SU-DHL-6 (cell line): ENCODE data around the gene CERT1.

Experiments
- H2AFZ ChIP-seq: fragments of 200-600 bp; sonication (generic); 2 replicates; pipeline ENCODE4 v1.6.1; 2014; ENCODE audit warnings: low read depth, mild to moderate bottlenecking, moderate library complexity, mixed read lengths, antibody characterized with exemption, low read length; ENCODE audit not compliant: severe bottlenecking
- H3F3A ChIP-seq: fragments of 200-600 bp; shearing (Covaris generic); 2 replicates; pipeline ENCODE4 v1.6.0; 2016; ENCODE audit warnings: antibody characterized with exemption, mild to moderate bottlenecking; ENCODE audit not compliant: insufficient read depth
- H3K27ac ChIP-seq: fragments of 200-600 bp; sonication (generic); 2 replicates; pipeline ENCODE4 v1.5.1; 2016; ENCODE audit warnings: low read depth, mild to moderate bottlenecking, low read length, moderate library complexity, mixed read lengths
- H3K27me3 ChIP-seq: fragments of 200-600 bp; sonication (generic), shearing (Covaris generic); 2 replicates; pipeline ENCODE4 v1.6.0; 2014; ENCODE audit warnings: mild to moderate bottlenecking, low read length
- H3K36me3 ChIP-seq: fragments of 200-600 bp; sonication (generic); 2 replicates; pipeline ENCODE4 v1.6.1; 2014; ENCODE audit warnings: mild to moderate bottlenecking, low read length, mixed read lengths
- H3K4me2 ChIP-seq: fragments of 300-600, 200-600 bp; shearing (Covaris generic), sonication (generic); 2 replicates; pipeline ENCODE4 v1.6.0; 2014; ENCODE audit warnings: low read length, low read depth, mild to moderate bottlenecking; ENCODE audit not compliant: poor library complexity, severe bottlenecking
- H3K4me3 ChIP-seq: fragments of 200-600 bp; sonication (generic); 2 replicates; pipeline ENCODE4 v1.5.1; 2014; ENCODE audit warnings: antibody characterized with exemption, low read length, mild to moderate bottlenecking, mixed read lengths; ENCODE audit not compliant: insufficient read depth, poor library complexity, severe bottlenecking
- H3K79me2 ChIP-seq: fragments of 200-600 bp; sonication (generic); 2 replicates; pipeline ENCODE4 v1.6.1; 2014; ENCODE audit warnings: mild to moderate bottlenecking, low read length, moderate library complexity; ENCODE audit not compliant: insufficient read depth
- H3K9ac ChIP-seq: fragments of 200-600 bp; sonication (generic); 2 replicates; pipeline ENCODE4 v1.7.0; 2014; ENCODE audit warnings: mild to moderate bottlenecking, low read length
- H3K9me2 ChIP-seq: fragments of 200-600 bp; sonication (generic); replicated peaks from 2 replicates; pipeline ENCODE4 v1.6.1; 2014; ENCODE audit warnings: low read length; ENCODE audit not compliant: insufficient read depth
- H3K9me3 ChIP-seq: fragments of 200-600 bp; sonication (generic); 2 replicates; pipeline ENCODE4 v1.6.1; 2014; ENCODE audit warnings: low read length, mixed read lengths; ENCODE audit not compliant: insufficient read depth
- H4K20me1 ChIP-seq: fragments of 200-600 bp; sonication (generic); 2 replicates; pipeline ENCODE4 v1.6.1; 2014; ENCODE audit warnings: low read depth, mild to moderate bottlenecking, antibody characterized with exemption, low read length, moderate library complexity, mixed read lengths
- CTCF ChIP-seq: fragments of 200-600 bp; sonication (generic); IDR thresholded peaks from one replicate; pipeline ENCODE4 v1.5.1; 2017; ENCODE audit warnings: antibody characterized with exemption, mild to moderate bottlenecking, low read length, moderate library complexity; ENCODE audit not compliant: insufficient read depth, poor library complexity, severe bottlenecking
- EZH2phosphoT487 ChIP-seq: fragments of 200-600 bp; sonication (generic), shearing (Covaris generic); conservative IDR thresholded peaks from 2 replicates; pipeline ENCODE4 v1.6.1; 2018; ENCODE audit warnings: mild to moderate bottlenecking, antibody characterized with exemption, low read length, moderate library complexity, mixed read lengths

CERT1 gene

GRCh38 chr5:75522542-75522941 is 11.1 kb upstream of the CERT1 start:
- no peak overlapping the region for H3K4me2 ChIP-seq
- H2AFZ ChIP-seq, result no peak overlapping the region
- H3K27ac ChIP-seq, result no peak overlapping the region
- no peaks in the 10 kb centered on the region for H3K9me2 ChIP-seq
- peaks cover 14% of the 10 kb centered on the region for H3K36me3 ChIP-seq
- H3F3A ChIP-seq, result no peaks in the 10 kb centered on the region
- no peaks in the 10 kb centered on the region for H4K20me1 ChIP-seq
- H3K4me3 ChIP-seq, result no peak overlapping the region
- no peaks in the 10 kb centered on the region for H3K27me3 ChIP-seq
- peaks cover 81% of the 10 kb centered on the region for H3K79me2 ChIP-seq
- TF ChIP-seq EZH2phosphoT487 (no peak), CTCF (no peak)
- H3K9ac ChIP-seq, result no peak overlapping the region
- peaks cover 14% of the 10 kb centered on the region; the same call in 1 of the 2 replicates for H3K9me3 ChIP-seq

- no peaks in the 10 kb centered on the region for H3F3A ChIP-seq
- no peak overlapping the region for H3K9ac ChIP-seq
- no peaks in the 10 kb centered on the region for H4K20me1 ChIP-seq
- H3K4me3 ChIP-seq, result no peak overlapping the region
- TF ChIP-seq CTCF (no peak), EZH2phosphoT487 (no peak)
- no peak overlapping the region for H3K4me2 ChIP-seq
- H3K9me3 ChIP-seq, result peaks cover 14% of the 10 kb centered on the region; the same call in 1 of the 2 replicates
- H3K27me3 ChIP-seq, result no peaks in the 10 kb centered on the region
- peaks cover 14% of the 10 kb centered on the region for H3K36me3 ChIP-seq
- no peaks in the 10 kb centered on the region for H3K9me2 ChIP-seq
- no peak overlapping the region for H2AFZ ChIP-seq
- H3K79me2 ChIP-seq, result peaks cover 83% of the 10 kb centered on the region
- no peak overlapping the region for H3K27ac ChIP-seq
Observed at GRCh38 chr5:75522025-75522424, 10.6 kb upstream of the CERT1 start.

GRCh38 chr5:75521195-75521594 is 9.8 kb upstream of the CERT1 start:
- no peak overlapping the region for H3K9ac ChIP-seq
- TF ChIP-seq EZH2phosphoT487 (no peak), CTCF (no peak)
- H3F3A ChIP-seq, result no peaks in the 10 kb centered on the region
- H3K4me3 ChIP-seq, result no peak overlapping the region
- no peaks in the 10 kb centered on the region for H4K20me1 ChIP-seq
- H2AFZ ChIP-seq, result no peak overlapping the region
- no peak overlapping the region for H3K27ac ChIP-seq
- peaks cover 14% of the 10 kb centered on the region; the same call in 1 of the 2 replicates for H3K9me3 ChIP-seq
- H3K79me2 ChIP-seq, result peaks cover 83% of the 10 kb centered on the region
- H3K9me2 ChIP-seq, result no peaks in the 10 kb centered on the region
- no peak overlapping the region for H3K4me2 ChIP-seq
- peaks cover 14% of the 10 kb centered on the region for H3K36me3 ChIP-seq
- no peaks in the 10 kb centered on the region for H3K27me3 ChIP-seq

GRCh38 chr5:75519761-75520160 is 8.3 kb upstream of the CERT1 start:
- peaks cover 14% of the 10 kb centered on the region for H3K36me3 ChIP-seq
- H3K4me2 ChIP-seq, result no peak overlapping the region
- no peak overlapping the region for H2AFZ ChIP-seq
- peaks cover 84% of the 10 kb centered on the region for H3K79me2 ChIP-seq
- no peaks in the 10 kb centered on the region for H4K20me1 ChIP-seq
- no peaks in the 10 kb centered on the region for H3K9me2 ChIP-seq
- H3K9me3 ChIP-seq, result peaks cover 14% of the 10 kb centered on the region; the same call in 1 of the 2 replicates
- no peaks in the 10 kb centered on the region for H3K27me3 ChIP-seq
- H3F3A ChIP-seq, result 0 out of 2 replicates have a peak, but pooled peaks cover under 1% of the 10 kb centered on the region
- no peak overlapping the region for H3K27ac ChIP-seq
- TF ChIP-seq CTCF (no peak), EZH2phosphoT487 (no peak)
- no peak overlapping the region for H3K9ac ChIP-seq
- no peak overlapping the region for H3K4me3 ChIP-seq
